ENCODE measurements around the gene MYMK.

Gene MYMK

GRCh38 chr9:133509179-133510083 lies 15.3 kb downstream of the MYMK start:
- no peak overlapping the region for H3K27ac ChIP-seq (ENCODE audit: low read length)
- peaks cover 24% of the 10 kb centered on the region for H3K4me1 ChIP-seq (ENCODE audit: control insufficient read depth, insufficient read depth, low read length)
- H3K9me3 ChIP-seq (ENCODE audit: control insufficient read depth in 2 of 2, low read length in 2 of 2), result no peaks in the 10 kb centered on the region
- H3K27me3 ChIP-seq (ENCODE audit: control insufficient read depth in 1 of 2, insufficient read depth in 2 of 2, low read length in 2 of 2), result peaks cover 0 to 7% of the 10 kb centered on the region in 2 donors
- H3K36me3 ChIP-seq (ENCODE audit: control insufficient read depth in 2 of 2, insufficient read depth in 2 of 2, low read length in 2 of 2), result no peaks in the 10 kb centered on the region
- peak overlapping the region in 1 of 2 donors; percentile 27 for H3K9ac ChIP-seq (ENCODE audit: low read length in 2 of 2)
- no peak overlapping the region for H3K4me3 ChIP-seq (ENCODE audit: low read length in 2 of 2)

GRCh38 chr9:133508046-133508445 lies 16.7 kb downstream of the MYMK start:
- Histone ChIP-seq H3K4me3 (ENCODE audit: low read length in 2 of 2) (no peak overlapping the region), H3K27ac (ENCODE audit: low read length) (no peak overlapping the region), H3K4me1 (ENCODE audit: control insufficient read depth, insufficient read depth, low read length) (peaks cover 17% of the 10 kb centered on the region), H3K36me3 (ENCODE audit: control insufficient read depth in 2 of 2, insufficient read depth in 2 of 2, low read length in 2 of 2) (no peaks in the 10 kb centered on the region), H3K27me3 (ENCODE audit: control insufficient read depth in 1 of 2, insufficient read depth in 2 of 2, low read length in 2 of 2) (peaks cover 0 to 7% of the 10 kb centered on the region in 2 donors), H3K9me3 (ENCODE audit: control insufficient read depth in 2 of 2, low read length in 2 of 2) (no peaks in the 10 kb centered on the region), H3K9ac (ENCODE audit: low read length in 2 of 2) (no peak overlapping the region)

GRCh38 chr9:133507246-133507965 lies 17.4 kb downstream of the MYMK start:
- Histone ChIP-seq H3K4me3 (ENCODE audit: low read length in 2 of 2) (no peak overlapping the region), H3K9ac (ENCODE audit: low read length in 2 of 2) (no peak overlapping the region), H3K36me3 (ENCODE audit: control insufficient read depth in 2 of 2, insufficient read depth in 2 of 2, low read length in 2 of 2) (no peaks in the 10 kb centered on the region), H3K27me3 (ENCODE audit: control insufficient read depth in 1 of 2, insufficient read depth in 2 of 2, low read length in 2 of 2) (peaks cover 0 to 7% of the 10 kb centered on the region in 2 donors), H3K27ac (ENCODE audit: low read length) (no peak overlapping the region), H3K4me1 (ENCODE audit: control insufficient read depth, insufficient read depth, low read length) (peaks cover 17% of the 10 kb centered on the region), H3K9me3 (ENCODE audit: control insufficient read depth in 2 of 2, low read length in 2 of 2) (no peaks in the 10 kb centered on the region)

- Histone ChIP-seq H3K9ac (ENCODE audit: low read length in 2 of 2) (no peak overlapping the region), H3K27ac (ENCODE audit: low read length) (no peak overlapping the region), H3K9me3 (ENCODE audit: control insufficient read depth in 2 of 2, low read length in 2 of 2) (peaks cover 0 to 2% of the 10 kb centered on the region in 2 donors), H3K27me3 (ENCODE audit: control insufficient read depth in 1 of 2, insufficient read depth in 2 of 2, low read length in 2 of 2) (peaks cover 0 to 7% of the 10 kb centered on the region in 2 donors), H3K36me3 (ENCODE audit: control insufficient read depth in 2 of 2, insufficient read depth in 2 of 2, low read length in 2 of 2) (no peaks in the 10 kb centered on the region), H3K4me3 (ENCODE audit: low read length in 2 of 2) (no peak overlapping the region), H3K4me1 (ENCODE audit: control insufficient read depth, insufficient read depth, low read length) (peaks cover 17% of the 10 kb centered on the region)
Measured at GRCh38 chr9:133506653-133507038, 18.1 kb downstream of the MYMK start.

GRCh38 chr9:133505901-133506652 lies 18.7 kb downstream of the MYMK start:
- Histone ChIP-seq H3K4me3 (ENCODE audit: low read length in 2 of 2) (no peak overlapping the region), H3K9ac (ENCODE audit: low read length in 2 of 2) (no peak overlapping the region), H3K27ac (ENCODE audit: low read length) (no peak overlapping the region)

GRCh38 chr9:133505186-133505830 lies 19.5 kb downstream of the MYMK start:
- Histone ChIP-seq H3K9me3 (ENCODE audit: control insufficient read depth in 2 of 2, low read length in 2 of 2) (peaks cover 0 to 8% of the 10 kb centered on the region in 2 donors), H3K4me1 (ENCODE audit: control insufficient read depth, insufficient read depth, low read length) (peaks cover 17% of the 10 kb centered on the region), H3K36me3 (ENCODE audit: control insufficient read depth in 2 of 2, insufficient read depth in 2 of 2, low read length in 2 of 2) (no peaks in the 10 kb centered on the region), H3K9ac (ENCODE audit: low read length in 2 of 2) (no peak overlapping the region), H3K4me3 (ENCODE audit: low read length in 2 of 2) (no peak overlapping the region), H3K27me3 (ENCODE audit: control insufficient read depth in 1 of 2, insufficient read depth in 2 of 2, low read length in 2 of 2) (peaks cover 0 to 7% of the 10 kb centered on the region in 2 donors), H3K27ac (ENCODE audit: low read length) (no peak overlapping the region)

More at GRCh38 chr9:133505901-133506652, 18.7 kb downstream of the MYMK start:
- H3K36me3 ChIP-seq (ENCODE audit: control insufficient read depth in 2 of 2, insufficient read depth in 2 of 2, low read length in 2 of 2), result no peaks in the 10 kb centered on the region
- peaks cover 17% of the 10 kb centered on the region for H3K4me1 ChIP-seq (ENCODE audit: control insufficient read depth, insufficient read depth, low read length)
- peaks cover 0 to 7% of the 10 kb centered on the region in 2 donors for H3K27me3 ChIP-seq (ENCODE audit: control insufficient read depth in 1 of 2, insufficient read depth in 2 of 2, low read length in 2 of 2)
- H3K9me3 ChIP-seq (ENCODE audit: control insufficient read depth in 2 of 2, low read length in 2 of 2), result peaks cover 0 to 7% of the 10 kb centered on the region in 2 donors

- Histone ChIP-seq H3K27ac (ENCODE audit: low read length) (no peak overlapping the region), H3K27me3 (ENCODE audit: control insufficient read depth in 1 of 2, insufficient read depth in 2 of 2, low read length in 2 of 2) (peaks cover 0 to 15% of the 10 kb centered on the region in 2 donors)
Measured at GRCh38 chr9:133502112-133502511, 22.6 kb downstream of the MYMK start.

GRCh38 chr9:133499892-133500270 lies 24.9 kb downstream of the MYMK start:
- Histone ChIP-seq H3K9me3 (ENCODE audit: control insufficient read depth in 2 of 2, low read length in 2 of 2) (peaks cover 0 to 8% of the 10 kb centered on the region in 2 donors), H3K9ac (ENCODE audit: low read length in 2 of 2) (no peak overlapping the region), H3K27ac (ENCODE audit: low read length) (no peak overlapping the region), H3K27me3 (ENCODE audit: control insufficient read depth in 1 of 2, insufficient read depth in 2 of 2, low read length in 2 of 2) (peaks cover 6 to 20% of the 10 kb centered on the region in 2 donors), H3K4me3 (ENCODE audit: low read length in 2 of 2) (no peak overlapping the region), H3K4me1 (ENCODE audit: control insufficient read depth, insufficient read depth, low read length) (peaks cover 20% of the 10 kb centered on the region), H3K36me3 (ENCODE audit: control insufficient read depth in 2 of 2, insufficient read depth in 2 of 2, low read length in 2 of 2) (no peaks in the 10 kb centered on the region)

More at GRCh38 chr9:133502112-133502511, 22.6 kb downstream of the MYMK start:
- peaks cover 18% of the 10 kb centered on the region for H3K4me1 ChIP-seq (ENCODE audit: control insufficient read depth, insufficient read depth, low read length)
- H3K4me3 ChIP-seq (ENCODE audit: low read length in 2 of 2), result no peak overlapping the region
- H3K9me3 ChIP-seq (ENCODE audit: control insufficient read depth in 2 of 2, low read length in 2 of 2), result peaks cover 0 to 8% of the 10 kb centered on the region in 2 donors
- H3K9ac ChIP-seq (ENCODE audit: low read length in 2 of 2), result no peak overlapping the region
- no peaks in the 10 kb centered on the region for H3K36me3 ChIP-seq (ENCODE audit: control insufficient read depth in 2 of 2, insufficient read depth in 2 of 2, low read length in 2 of 2)

GRCh38 chr9:133499132-133499891 lies 25.4 kb downstream of the MYMK start:
- H3K27ac ChIP-seq (ENCODE audit: low read length), result no peak overlapping the region
- no peak overlapping the region for H3K4me3 ChIP-seq (ENCODE audit: low read length in 2 of 2)

More at GRCh38 chr9:133499132-133499891, 25.4 kb downstream of the MYMK start:
- no peaks in the 10 kb centered on the region for H3K36me3 ChIP-seq (ENCODE audit: control insufficient read depth in 2 of 2, insufficient read depth in 2 of 2, low read length in 2 of 2)
- H3K9me3 ChIP-seq (ENCODE audit: control insufficient read depth in 2 of 2, low read length in 2 of 2), result peaks cover 0 to 8% of the 10 kb centered on the region in 2 donors
- H3K27me3 ChIP-seq (ENCODE audit: control insufficient read depth in 1 of 2, insufficient read depth in 2 of 2, low read length in 2 of 2), result peaks cover 6 to 20% of the 10 kb centered on the region in 2 donors
- H3K9ac ChIP-seq (ENCODE audit: low read length in 2 of 2), result no peak overlapping the region
- peaks cover 20% of the 10 kb centered on the region for H3K4me1 ChIP-seq (ENCODE audit: control insufficient read depth, insufficient read depth, low read length)
